IMR-90 (cell line): Measurements from ENCODE around the gene CGGBP1. TPM values are rescaled to one million over a fixed set of nuclear protein-coding genes. Genes with fewer than 3 reads are reported as not detected.

Experiments used
- ATAC-seq: fragments of 200-7000 bp; cut with Tn5 transposase; 2 replicates; pipeline ENCODE4 v1.9.1; 2020; ENCODE audit warnings: low read depth, mild to moderate bottlenecking, moderate library complexity
- BruUV-seq: library from RNA; stranded (reverse); fragments of 400-500 nt; replicated peaks from 2 replicates; lab custom pipeline; 2021; lab: Mats Ljungman, UMichigan
- CTCF ChIA-PET: fragments of 300-600 bp; formaldehyde crosslinking; extraction: SDS; loops from one replicate; lab custom pipeline; 2021; ENCODE audit warnings: antibody characterized with exemption; lab: Yijun Ruan, JAX
- POLR2A ChIA-PET: fragments of 300-600 bp; sonication (Branson Sonifier 250); formaldehyde crosslinking; loops from one replicate; lab custom pipeline; 2022; ENCODE audit warnings: antibody characterized with exemption; ENCODE audit not compliant: unreplicated experiment; lab: Charles Lee
- DNase-seq: peaks from one replicate; pipeline ENCODE4 v3.0.0; 2013
- H2AFZ ChIP-seq: replicated peaks from 2 replicates; pipeline ENCODE3; 2013; ENCODE audit warnings: low read length, mild to moderate bottlenecking; ENCODE audit not compliant: poor library complexity
- H2AK5ac ChIP-seq: 2 replicates; pipeline ENCODE4 v1.6.1; 2013; ENCODE audit warnings: low read depth, low read length, inconsistent platforms
- H2AK9ac ChIP-seq: replicated peaks from 2 replicates; pipeline ENCODE3; 2013; ENCODE audit warnings: mild to moderate bottlenecking, low read depth, low read length, moderate library complexity; ENCODE audit not compliant: poor library complexity
- H2BK120ac ChIP-seq: 2 replicates; pipeline ENCODE4 v1.6.1; 2013; ENCODE audit warnings: low read depth, low read length, inconsistent platforms
- H2BK15ac ChIP-seq: 3 replicates; pipeline ENCODE4 v1.6.1; 2013; ENCODE audit warnings: low read depth, low read length, inconsistent platforms
- H2BK20ac ChIP-seq: 2 replicates; pipeline ENCODE4 v1.6.1; 2013; ENCODE audit warnings: low read depth, mild to moderate bottlenecking, inconsistent platforms, low read length, moderate library complexity
- H2BK5ac ChIP-seq: 2 replicates; pipeline ENCODE4 v1.6.1; 2013; ENCODE audit warnings: mild to moderate bottlenecking, low read depth, low read length, inconsistent platforms; ENCODE audit not compliant: poor library complexity, severe bottlenecking
- H3K14ac ChIP-seq: replicated peaks from 2 replicates; pipeline ENCODE4 v1.6.1; 2013; ENCODE audit warnings: low read depth, low read length, inconsistent platforms
- H3K18ac ChIP-seq: 2 replicates; pipeline ENCODE4 v1.6.1; 2013; ENCODE audit warnings: low read depth, low read length, control low read depth
- H3K23ac ChIP-seq: 2 replicates; pipeline ENCODE4 v1.6.1; 2013; ENCODE audit warnings: low read depth, low read length, inconsistent platforms
- H3K27ac ChIP-seq: 2 replicates; pipeline ENCODE4 v1.5.1; 2013; ENCODE audit warnings: mild to moderate bottlenecking, control low read depth, low read length; ENCODE audit not compliant: insufficient read depth
- H3K27me3 ChIP-seq: 2 replicates; pipeline ENCODE4 v1.6.1; 2013; ENCODE audit warnings: low read length; ENCODE audit not compliant: control insufficient read depth, insufficient read depth
- H3K36me3 ChIP-seq: 2 replicates; pipeline ENCODE4 v1.6.1; 2013; ENCODE audit warnings: low read length, mixed read lengths; ENCODE audit not compliant: control insufficient read depth, insufficient read depth
- H3K4ac ChIP-seq: 2 replicates; pipeline ENCODE4 v1.6.1; 2013; ENCODE audit warnings: low read depth, low read length, inconsistent platforms
- H3K4me1 ChIP-seq: 2 replicates; pipeline ENCODE4 v1.6.1; 2013; ENCODE audit warnings: low read length, mixed read lengths; ENCODE audit not compliant: control insufficient read depth, insufficient read depth
- H3K4me2 ChIP-seq: 2 replicates; pipeline ENCODE4 v1.6.1; 2013; ENCODE audit warnings: low read depth, mild to moderate bottlenecking, control low read depth, low read length, moderate library complexity
- H3K4me3 ChIP-seq: 2 replicates; pipeline ENCODE4 v1.5.1; 2013; ENCODE audit warnings: low read depth, mild to moderate bottlenecking, control low read depth, low read length, moderate library complexity; ENCODE audit not compliant: insufficient read depth
- H3K56ac ChIP-seq: 2 replicates; pipeline ENCODE4 v1.6.1; 2013; ENCODE audit warnings: low read length, inconsistent platforms; ENCODE audit not compliant: insufficient read depth; ENCODE audit errors: extremely low read depth
- H3K79me1 ChIP-seq, 2 experiments: 2 replicates each; pipeline ENCODE4 v1.6.1; 2013; ENCODE audit warnings: low read length in 2 of 2, inconsistent platforms in 1 of 2, low read depth in 1 of 2
- H3K9ac ChIP-seq: 2 replicates; pipeline ENCODE4 v1.6.1; 2013; ENCODE audit warnings: low read depth, low read length, control low read depth
- H3K9me1 ChIP-seq: 2 replicates; pipeline ENCODE4 v1.6.1; 2013; ENCODE audit warnings: low read length, inconsistent platforms; ENCODE audit not compliant: insufficient read depth
- H3K9me3 ChIP-seq: 2 replicates; pipeline ENCODE4 v1.6.1; 2013; ENCODE audit warnings: low read length; ENCODE audit not compliant: control insufficient read depth, insufficient read depth
- H4K20me1 ChIP-seq: 2 replicates; pipeline ENCODE4 v1.6.1; 2013; ENCODE audit warnings: low read length, inconsistent platforms; ENCODE audit not compliant: insufficient read depth
- H4K5ac ChIP-seq: 2 replicates; pipeline ENCODE4 v1.6.1; 2013; ENCODE audit warnings: mild to moderate bottlenecking, low read depth, low read length, control low read depth
- H4K8ac ChIP-seq, 2 experiments: 2 replicates each; pipeline ENCODE4 v1.6.1; 2013; ENCODE audit warnings: low read depth in 2 of 2, low read length in 2 of 2, control low read depth in 1 of 2, inconsistent platforms in 1 of 2
- H4K91ac ChIP-seq: 2 replicates; pipeline ENCODE4 v1.6.1; 2013; ENCODE audit warnings: low read depth, low read length, inconsistent platforms; ENCODE audit not compliant: insufficient read depth
- BHLHE40 ChIP-seq: fragments of 150-350 bp; IDR thresholded peaks from 2 replicates; pipeline ENCODE4 v1.6.1; 2016; ENCODE audit warnings: mild to moderate bottlenecking, low read depth, low read length
- CEBPB ChIP-seq: IDR thresholded peaks from 2 replicates; pipeline ENCODE4 v1.6.1; 2012; ENCODE audit warnings: low read depth, low read length, improper control_type of control experiment
- CHD1 ChIP-seq: IDR thresholded peaks from 2 replicates; pipeline ENCODE4 v1.6.1; 2012; ENCODE audit warnings: low read depth, low read length, improper control_type of control experiment
- CTCF ChIP-seq: conservative IDR thresholded peaks from 2 replicates; pipeline ENCODE4 v1.5.1; 2012; ENCODE audit warnings: mild to moderate bottlenecking, low read depth, low read length, improper control_type of control experiment
- ELK1 ChIP-seq: fragments of 150-350 bp; IDR thresholded peaks from 2 replicates; pipeline ENCODE4 v1.6.1; 2016; ENCODE audit warnings: low read depth, mild to moderate bottlenecking, low read length, moderate library complexity, borderline replicate concordance
- FOS ChIP-seq: fragments of 150-350 bp; IDR thresholded peaks from 2 replicates; pipeline ENCODE4 v1.6.1; 2016; ENCODE audit warnings: low read depth, low read length
- MAFK ChIP-seq: IDR thresholded peaks from 2 replicates; pipeline ENCODE4 v1.6.1; 2012; ENCODE audit warnings: low read depth, low read length, improper control_type of control experiment
- MAZ ChIP-seq: IDR thresholded peaks from 2 replicates; pipeline ENCODE4 v1.6.1; 2012; ENCODE audit warnings: low read depth, mild to moderate bottlenecking, low read length, improper control_type of control experiment, moderate library complexity, borderline replicate concordance
- MXI1 ChIP-seq: IDR thresholded peaks from 2 replicates; pipeline ENCODE4 v1.6.1; 2012; ENCODE audit warnings: low read depth, mild to moderate bottlenecking, low read length, moderate library complexity, borderline replicate concordance
- NFE2L2 ChIP-seq: fragments of 150-350 bp; IDR thresholded peaks from 2 replicates; pipeline ENCODE4 v1.6.1; 2016; ENCODE audit warnings: low read depth, mild to moderate bottlenecking, low read length
- POLR2A ChIP-seq: IDR thresholded peaks from 2 replicates; pipeline ENCODE4 v1.6.1; 2012; ENCODE audit warnings: mild to moderate bottlenecking, low read depth, low read length
- RAD21 ChIP-seq: IDR thresholded peaks from 2 replicates; pipeline ENCODE4 v1.6.1; 2012; ENCODE audit warnings: low read length, improper control_type of control experiment
- RCOR1 ChIP-seq: IDR thresholded peaks from 2 replicates; pipeline ENCODE4 v1.6.1; 2012; ENCODE audit warnings: mild to moderate bottlenecking, low read length, improper control_type of control experiment; ENCODE audit not compliant: insufficient replicate concordance
- RFX5 ChIP-seq: IDR thresholded peaks from 2 replicates; pipeline ENCODE4 v1.8.0; 2012; ENCODE audit warnings: low read depth, mild to moderate bottlenecking, low read length, moderate library complexity
- SMC3 ChIP-seq: fragments of 150-350 bp; IDR thresholded peaks from 2 replicates; pipeline ENCODE4 v1.6.1; 2016; ENCODE audit warnings: low read depth, mild to moderate bottlenecking, antibody characterized with exemption, low read length, moderate library complexity
- USF2 ChIP-seq: fragments of 150-350 bp; IDR thresholded peaks from 2 replicates; pipeline ENCODE4 v1.6.1; 2017; ENCODE audit warnings: mild to moderate bottlenecking, antibody characterized with exemption, low read length, low read depth
- WGBS, 2 experiments: methylation state at CpG; one replicate each; pipeline versions ENCODE4 v1.1.5 to v1.1.7; 2013; ENCODE audit warnings: missing lambda C conversion rate in 2 of 2; ENCODE audit not compliant: insufficient read length in 1 of 2; ENCODE audit errors: extremely low coverage in 2 of 2; 5-methylcytosine and 5-hydroxymethylcytosine counted together
- dilution Hi-C: fragments of 300-500 bp; cut with HindIII; formaldehyde crosslinking; loops from one replicate; pipeline ENCODE4 v1.14.3; 2018; ENCODE audit warnings: low sequenced_read_pairs; ENCODE audit not compliant: unreplicated experiment
- in situ Hi-C: fragments of 300-500 bp; cut with MboI; formaldehyde crosslinking; loops from 3 replicates; pipeline ENCODE4 v1.14.3; 2019; ENCODE audit warnings: low sequenced_read_pairs, inconsistent platforms, mixed read lengths
- intact Hi-C: fragments of 100-400 bp; cut with micrococcal nuclease; formaldehyde crosslinking; loops from 2 replicates; pipeline ENCODE4 v1.10.0; 2022
- polyA plus RNA-seq, 3 experiments: library from polyadenylated mRNA; depleted of rRNA; stranded (reverse); fragments of >200 nt; gene quantifications; 2 replicates each; pipeline ENCODE4 v1.2.3, GENCODE V29; 2012; ENCODE audit warnings: low replicate concordance in 1 of 3
- total RNA-seq: library from RNA; depleted of rRNA; stranded (reverse); fragments of >200 nt; gene quantifications from 2 replicates; pipeline ENCODE4 v1.2.3, GENCODE V29; 2012

The CGGBP1 gene
- total and polyA plus RNA-seq, 2 of the 4 experiments (the other 2 are of a cell fraction), result 42.1 to 47.7 TPM

GRCh38 chr3:88033079-88033478, 25.7 kb downstream of the CGGBP1 start:
- CTCF ChIA-PET, result no interaction called here
- no peak overlapping the region for H3K27ac ChIP-seq
- no TSS peak for BruUV-seq
- H2BK15ac ChIP-seq, result no peak overlapping the region
- H3K9ac ChIP-seq, result no peak overlapping the region
- ATAC-seq, result no peak
- 0 out of 4 replicates have a peak overlapping the region, but pooled peaks of 1 of the 2 experiments have one; percentile 7 for H4K8ac ChIP-seq
- H3K36me3 ChIP-seq, result no peaks in the 10 kb centered on the region
- no peaks in the 10 kb centered on the region; the same call in 1 of the 2 replicates for H3K4me1 ChIP-seq
- intact Hi-C loops (no loop called here), dilution Hi-C loops (no loop called here), in situ Hi-C loops (no loop called here)
- DNase-seq, result no peak
- no peaks in the 10 kb centered on the region for H4K20me1 ChIP-seq
- H4K5ac ChIP-seq, result peak overlapping the region; percentile 21; the same call in 1 of the 2 replicates
- no peak overlapping the region for H3K4me3 ChIP-seq
- no peak overlapping the region for H2BK120ac ChIP-seq
- no peak overlapping the region for H3K14ac ChIP-seq
- no peak overlapping the region for H3K4ac ChIP-seq
- peak overlapping the region; percentile 35 for H2AFZ ChIP-seq
- H3K4me2 ChIP-seq, result no peak overlapping the region
- POLR2A ChIA-PET, result no interaction called here
- WGBS, 2 experiments, result no CpG with 5 or more reads among the region's 2 CpGs
- no peak overlapping the region for H2AK9ac ChIP-seq
- H2AK5ac ChIP-seq, result no peak overlapping the region
- no peaks in the 10 kb centered on the region for H3K9me1 ChIP-seq
- no peaks in the 10 kb centered on the region for H3K9me3 ChIP-seq
- no peak overlapping the region for H4K91ac ChIP-seq
- no peak overlapping the region for H3K56ac ChIP-seq
- H2BK5ac ChIP-seq, result no peak overlapping the region
- no peaks in the 10 kb centered on the region for H3K79me1 ChIP-seq
- H3K23ac ChIP-seq, result no peak overlapping the region
- no peak overlapping the region for H2BK20ac ChIP-seq
- no peak for TF ChIP-seq FOS
- no peak for TF ChIP-seq NFE2L2
- TF ChIP-seq SMC3, result no peak
- no peak for TF ChIP-seq CEBPB
- no peak for TF ChIP-seq MAZ
- TF ChIP-seq RAD21, result no peak
- TF ChIP-seq POLR2A, result no peak
- no peak for TF ChIP-seq MAFK
- no peak for TF ChIP-seq ELK1
- TF ChIP-seq MXI1, result no peak
- TF ChIP-seq RCOR1, result no peak
- TF ChIP-seq RFX5, result no peak
- no peak for TF ChIP-seq BHLHE40
- no peak for TF ChIP-seq USF2
- no peak for TF ChIP-seq CHD1
- no peak for TF ChIP-seq CTCF
- H3K27me3 ChIP-seq, result no peaks in the 10 kb centered on the region
- H3K18ac ChIP-seq, result no peak overlapping the region
